Measurements from ENCODE around the gene CERK. TPM values are rescaled to one million over a fixed set of nuclear protein-coding genes. Genes with fewer than 3 reads are reported as not detected.
A peak's percentile ranks its signal among the peaks of the same experiment; 100 is the strongest.
"Not testable (repeated sequence)": the region's sequence is repeated elsewhere in the genome, so short reads cannot be mapped to it uniquely, and the experiment has no call there.

Gene CERK
- total and polyA plus RNA-seq, 2 of the 8 experiments (the other 6 are each of a cell fraction or from before 2014, with no cell fraction given) = 26.6 to 59.0 TPM

GRCh38 chr22:46642840-46643480, 95.1 kb downstream of the CERK start:
- H3K4ac ChIP-seq (replicated peaks; ENCODE audit: insufficient read length, low read depth, low read length); H3K23ac ChIP-seq (ENCODE audit: insufficient read length); H3K4me3 ChIP-seq (ENCODE audit: extremely low read depth in 1 of 4, insufficient read depth in 2 of 4, low read depth in 3 of 4, low read length in 4 of 4); H2BK20ac ChIP-seq (ENCODE audit: low read length); H4K91ac ChIP-seq (replicated peaks; ENCODE audit: insufficient read length, low read length); H3K9ac ChIP-seq (replicated peaks in 1 of 4; ENCODE audit: extremely low read depth in 1 of 4, low read depth in 3 of 4, low read length in 3 of 4); H2BK12ac ChIP-seq (ENCODE audit: low read depth, low read length); H3K79me2 ChIP-seq (ENCODE audit: control insufficient read depth in 1 of 2, insufficient read depth in 2 of 2, low read length in 2 of 2); H4K5ac ChIP-seq (ENCODE audit: insufficient read length, low read depth, low read length); H3K23me2 ChIP-seq (ENCODE audit: low read depth, low read length); H3K27ac ChIP-seq (ENCODE audit: low read depth, low read length); POLR2A ChIA-PET (ENCODE audit: partially characterized antibody); H4K8ac ChIP-seq (ENCODE audit: extremely low read depth, insufficient read depth, low read length); H2AK5ac ChIP-seq (ENCODE audit: low read depth, low read length); H3K4me1 ChIP-seq (replicated peaks in 1 of 4; ENCODE audit: control insufficient read depth in 3 of 4, insufficient read depth in 4 of 4, low read length in 3 of 4); H3K9me3 ChIP-seq (ENCODE audit: insufficient read depth in 2 of 2, low read depth in 1 of 2, low read length in 1 of 2); H2BK120ac ChIP-seq (replicated peaks; ENCODE audit: low read depth, low read length); FAIRE-seq; H3K27me3 ChIP-seq (replicated peaks in 1 of 4; ENCODE audit: control insufficient read depth in 3 of 4, extremely low read depth in 1 of 4, insufficient read depth in 3 of 4, low read length in 3 of 4); H3K18ac ChIP-seq (ENCODE audit: extremely low read depth, low read length); H2AFZ ChIP-seq (ENCODE audit: low read length); H3K79me1 ChIP-seq (ENCODE audit: low read depth, low read length); H2BK5ac ChIP-seq (ENCODE audit: low read depth, low read length); H4K20me1 ChIP-seq (replicated peaks in 1 of 2; ENCODE audit: control insufficient read depth in 1 of 2, insufficient read depth in 2 of 2, low read length in 2 of 2); H3K14ac ChIP-seq (ENCODE audit: insufficient read length); CTCF ChIA-PET (ENCODE audit: partially characterized antibody); H2BK15ac ChIP-seq (ENCODE audit: low read length); H3K4me2 ChIP-seq (ENCODE audit: insufficient read depth in 1 of 2, low read depth in 2 of 2, low read length in 2 of 2); H3K36me3 ChIP-seq (ENCODE audit: control insufficient read depth in 2 of 4, insufficient read depth in 4 of 4, low read length in 3 of 4); DNase-seq (ENCODE audit: low read depth in 1 of 2, low spot score in 2 of 2): not testable (repeated sequence)
- 88 to 100% methylated on average over 2 to 5 of the region's 5 CpGs for WGBS, 2 experiments (ENCODE audit: extremely low coverage in 1 of 2, insufficient coverage in 1 of 2, insufficient read length in 1 of 2, insufficient replicate concordance in 2 of 2, low coverage in 1 of 2, low lambda C conversion rate in 2 of 2, missing lambda C conversion rate in 1 of 2)
- H3K56ac ChIP-seq (replicated peaks; ENCODE audit: insufficient read length, low read depth, low read length) = peak overlapping the region; percentile 24

Data from H1 (cell line).